Measurements from ENCODE around the gene LIM2. TPM values are rescaled to one million over a fixed set of nuclear protein-coding genes. Genes with fewer than 3 reads are reported as not detected.

The LIM2 gene
- total RNA-seq, 1 donor from 2014 or later = not detected

- peak overlapping the region; percentile 93 for H3K27ac ChIP-seq
- no peaks in the 10 kb centered on the region for H3K27me3 ChIP-seq
- H3K4me1 ChIP-seq = peaks cover 42% of the 10 kb centered on the region
- DNase-seq (ENCODE audit: extremely low spot score in 2 of 2) = peak in 1 of 2 donors; percentile 99
- intact Hi-C loops (cut with DNase I) = loop anchor here (10.0 kb wide), 1 partner anchor 328 kb away; the partner anchor contains the start of gene SPACA6
- no peaks in the 10 kb centered on the region for H3K36me3 ChIP-seq
- H3K4me3 ChIP-seq = peak overlapping the region; percentile 79 to 81
- TF ChIP-seq POLR2A (IDR thresholded peaks at IDR 0.05) (peak; percentile 44 to 94), POLR2AphosphoS5 (IDR thresholded peaks at IDR 0.05; ENCODE audit: insufficient read depth in 1 of 2, low read depth in 1 of 2) (peak; percentile 90 to 96), CTCF (IDR thresholded peaks at IDR 0.05) (no peak)
- H3K9me3 ChIP-seq = no peaks in the 10 kb centered on the region
Observed at GRCh38 chr19:51366389-51367254, 21.2 kb downstream of the LIM2 start.

- H3K9me3 ChIP-seq = no peaks in the 10 kb centered on the region
- DNase-seq (ENCODE audit: extremely low spot score in 2 of 2) = no peak
- no peaks in the 10 kb centered on the region for H3K27me3 ChIP-seq
- peak within 1 kb of the TSS; percentile 79 to 81 for H3K4me3 ChIP-seq
- intact Hi-C loops (cut with DNase I) = loop anchor here (10.0 kb wide), 1 partner anchor 329 kb away; the partner anchor contains the start of gene SPACA6
- no peaks in the 10 kb centered on the region for H3K36me3 ChIP-seq
- H3K4me1 ChIP-seq = peaks cover 42% of the 10 kb centered on the region
- peak within 1 kb of the TSS; percentile 93 for H3K27ac ChIP-seq
- no peak for TF ChIP-seq CTCF (IDR thresholded peaks at IDR 0.05)
- peak in 1 of 2 donors; percentile 1 for TF ChIP-seq POLR2A (IDR thresholded peaks at IDR 0.05)
Observed at GRCh38 chr19:51365965-51366388, 21.8 kb downstream of the LIM2 start, which contains the start of gene ETFB. Gene ETFB, minus strand, starts transcription at chr19:51366388. Its CDS starts 62 bp downstream, at chr19:51366326.

GRCh38 chr19:51365211-51365964 is 22.4 kb downstream of the LIM2 start:
- Histone ChIP-seq H3K27ac (peak overlapping the region; percentile 93), H3K9me3 (no peaks in the 10 kb centered on the region), H3K27me3 (no peaks in the 10 kb centered on the region), H3K36me3 (no peaks in the 10 kb centered on the region), H3K4me3 (peak overlapping the region; percentile 79 to 81), H3K4me1 (peaks cover 42% of the 10 kb centered on the region)
- DNase-seq (ENCODE audit: extremely low spot score in 2 of 2) = no peak
- intact Hi-C loops (cut with DNase I) = loop anchor here (10.0 kb wide), 1 partner anchor 329 kb away; the partner anchor contains the start of gene SPACA6
- TF ChIP-seq POLR2AphosphoS5 (IDR thresholded peaks at IDR 0.05; ENCODE audit: insufficient read depth in 1 of 2, low read depth in 1 of 2) = no peak
- no peak for TF ChIP-seq CTCF (IDR thresholded peaks at IDR 0.05)
- no peak for TF ChIP-seq POLR2A (IDR thresholded peaks at IDR 0.05)

- no peak for DNase-seq (ENCODE audit: extremely low spot score in 2 of 2)
- H3K9me3 ChIP-seq = no peaks in the 10 kb centered on the region
- peaks cover 49% of the 10 kb centered on the region for H3K4me1 ChIP-seq
- intact Hi-C loops (cut with DNase I) = loop anchor here (10.0 kb wide), 1 partner anchor 330 kb away; the partner anchor contains the start of gene SPACA6
- peak overlapping the region; percentile 37 for H3K27ac ChIP-seq
- H3K27me3 ChIP-seq = no peaks in the 10 kb centered on the region
- H3K4me3 ChIP-seq = no peak overlapping the region
- no peaks in the 10 kb centered on the region for H3K36me3 ChIP-seq
- TF ChIP-seq POLR2A (IDR thresholded peaks at IDR 0.05) (no peak), CTCF (IDR thresholded peaks at IDR 0.05) (no peak), POLR2AphosphoS5 (IDR thresholded peaks at IDR 0.05; ENCODE audit: insufficient read depth in 1 of 2, low read depth in 1 of 2) (no peak)
Observed at GRCh38 chr19:51364200-51365106, 23.3 kb downstream of the LIM2 start.

All from vagina (tissue), 2 donors.